T follicular helper cell (primary cell): ENCODE measurements around the gene RPL38.
"Not testable (repeated sequence)": the region's sequence is repeated elsewhere in the genome, so short reads cannot be mapped to it uniquely, and the experiment has no call there.

Source experiments
- DNase-seq: peaks from one replicate; pipeline ENCODE4 v3.0.0-alpha.2; 2020; ENCODE audit warnings: low read depth

RPL38 gene

DNA sequence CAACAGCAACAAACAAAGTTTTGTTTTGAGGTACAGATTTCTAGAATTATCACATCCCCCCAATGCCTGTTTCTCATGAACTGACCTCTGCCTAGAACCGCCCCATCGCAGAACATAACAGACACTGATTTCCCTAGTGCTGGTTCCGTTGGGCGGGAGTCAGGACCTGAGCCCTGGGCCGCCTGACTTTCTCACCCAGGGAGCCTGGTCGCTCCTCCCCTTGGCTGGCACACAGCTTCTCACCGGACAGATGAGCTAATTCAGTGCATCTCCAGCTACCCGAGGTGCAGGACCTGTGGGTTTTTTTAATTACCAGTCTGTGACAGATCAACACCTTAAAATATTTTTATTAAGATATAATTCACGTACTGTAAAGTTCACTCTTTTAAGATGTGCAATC is 20.1 kb upstream of the RPL38 start:
- DNase-seq, result no peak

DNA sequence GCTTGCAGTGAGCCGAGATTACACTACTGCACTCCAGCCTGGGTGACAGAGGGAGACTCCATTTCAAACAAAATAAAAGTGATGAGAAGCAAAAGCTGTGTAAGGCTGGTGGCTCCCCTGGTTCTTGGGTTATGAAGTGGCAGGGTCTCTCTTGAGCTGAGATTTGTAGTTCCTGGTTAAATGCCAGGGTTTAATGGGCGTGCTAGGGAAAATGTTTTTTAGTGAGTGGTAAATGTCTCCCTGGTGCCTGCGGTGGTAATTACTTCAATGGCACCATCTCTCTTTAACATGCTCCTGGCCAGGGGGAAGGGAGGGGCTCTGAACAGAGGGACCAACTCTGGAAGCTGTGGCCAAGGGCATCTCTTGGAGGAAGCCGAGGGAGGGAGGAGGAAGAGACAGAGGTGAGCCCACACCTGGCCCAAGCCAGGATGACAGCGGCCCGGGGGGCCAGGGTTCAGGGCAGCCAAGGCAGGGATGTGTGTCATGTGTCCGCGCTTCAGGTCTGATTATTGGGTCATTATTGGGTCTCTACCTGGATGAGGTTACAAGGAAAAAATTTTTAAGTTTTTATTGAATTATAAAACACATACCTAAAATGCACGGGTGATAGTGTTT is 17.8 kb upstream of the RPL38 start:
- DNase-seq, result no peak

DNA sequence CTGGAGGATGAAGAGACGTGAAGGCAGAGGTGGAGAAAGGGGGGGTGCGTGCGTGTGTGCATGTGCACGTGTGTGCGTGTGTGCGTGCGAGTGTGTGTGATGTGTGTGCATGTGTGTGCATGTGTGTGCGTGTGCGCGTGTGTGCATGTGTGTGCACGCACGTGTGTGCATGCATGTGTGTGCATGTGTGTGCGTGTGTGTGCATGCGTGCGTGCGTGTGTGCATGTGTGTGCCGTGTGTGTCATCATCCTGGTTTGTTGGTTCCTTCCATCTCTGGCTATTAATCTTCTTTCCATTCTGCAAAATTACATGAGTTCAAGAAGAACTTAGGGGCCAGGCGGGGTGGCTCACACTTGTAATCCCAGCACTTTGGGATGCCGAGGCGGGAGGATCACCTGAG is 17.0 kb upstream of the RPL38 start:
- DNase-seq, result no peak

DNA sequence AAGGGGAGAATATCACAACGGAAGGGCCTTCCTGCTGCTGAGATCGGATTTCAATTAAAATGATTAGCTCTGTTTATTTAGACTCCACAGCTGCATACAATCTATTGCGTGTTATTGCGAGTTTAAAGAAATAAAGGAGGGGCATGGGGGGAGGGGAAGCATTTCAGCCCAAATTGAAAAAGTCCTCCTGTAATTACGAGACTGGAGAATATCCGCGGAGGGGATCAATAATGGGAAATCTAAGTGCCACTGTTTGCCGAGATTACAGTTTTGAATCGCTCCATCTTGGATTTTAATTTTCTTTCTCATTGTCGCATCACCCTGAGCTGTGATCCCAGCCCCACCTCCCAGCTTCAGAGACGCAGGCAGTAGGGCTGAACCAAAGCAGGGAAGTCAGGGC is 15.7 kb upstream of the RPL38 start:
- no peak for DNase-seq

DNA sequence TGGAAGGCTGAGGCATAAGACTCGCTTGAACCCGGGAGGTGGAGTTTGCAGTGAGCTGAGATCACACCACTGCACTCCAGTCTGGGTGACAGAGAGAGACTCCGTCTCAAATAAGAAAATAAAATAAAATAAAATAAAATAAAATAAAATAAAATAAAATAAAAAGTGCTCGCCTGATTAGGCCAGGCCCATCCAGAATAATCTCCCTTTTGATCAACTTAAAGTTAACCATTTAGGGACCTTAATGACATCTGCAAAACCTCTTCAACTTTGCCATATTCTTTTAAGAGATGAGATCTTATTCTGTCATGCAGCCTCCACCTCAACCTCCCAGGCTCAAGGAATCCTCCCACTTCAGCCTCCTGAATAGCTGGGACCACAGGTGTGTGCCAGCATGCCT is 14.8 kb upstream of the RPL38 start:
- not testable (repeated sequence) for DNase-seq

DNA sequence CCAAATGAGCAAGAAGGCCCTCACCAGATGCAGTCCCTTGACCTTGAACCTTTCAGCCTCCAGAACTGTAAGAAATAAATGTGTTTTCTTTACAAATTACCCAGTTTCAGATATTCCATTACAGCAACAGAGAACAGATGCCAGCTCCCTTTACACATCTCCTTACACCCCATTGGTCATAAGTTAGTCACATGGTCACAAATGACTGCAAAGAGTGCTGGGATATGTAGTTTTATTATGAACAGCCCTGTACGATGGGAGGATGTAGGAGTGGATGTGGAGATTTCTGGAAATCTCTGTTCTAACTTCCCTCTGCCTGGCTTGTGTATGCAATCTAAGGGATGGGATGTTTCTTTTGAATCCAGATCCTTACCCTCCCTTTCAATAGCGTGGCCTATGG is 13.3 kb upstream of the RPL38 start:
- DNase-seq, result no peak

DNA sequence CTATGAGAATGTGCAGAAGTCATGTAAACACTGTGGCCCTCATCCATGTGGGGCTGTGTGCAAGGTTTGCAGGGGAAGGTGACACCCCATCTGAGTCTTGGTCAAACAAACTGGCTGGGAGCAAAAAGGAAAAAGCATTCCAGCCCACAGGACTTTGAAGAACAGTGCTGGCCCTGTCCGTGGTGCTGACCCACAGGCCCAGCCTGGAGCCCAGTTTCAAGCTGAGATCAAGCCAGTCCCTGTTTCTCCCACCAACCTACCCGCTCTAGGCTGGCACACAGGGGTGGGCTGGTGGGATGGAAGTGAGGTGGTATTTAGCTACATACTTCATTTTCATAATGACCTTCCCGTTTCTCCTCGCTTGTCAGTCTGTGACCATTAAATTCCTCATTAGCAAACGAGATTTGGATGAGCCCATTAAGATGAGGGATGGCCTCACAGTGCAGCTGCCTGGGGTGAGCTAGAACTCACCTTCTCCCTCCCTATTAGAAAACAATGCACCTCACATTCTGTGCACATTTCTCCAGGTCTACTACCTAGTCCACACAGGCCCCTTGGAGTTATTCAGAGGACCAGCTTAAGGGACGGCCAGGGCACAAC is 12.6 kb upstream of the RPL38 start:
- DNase-seq, result no peak

DNA sequence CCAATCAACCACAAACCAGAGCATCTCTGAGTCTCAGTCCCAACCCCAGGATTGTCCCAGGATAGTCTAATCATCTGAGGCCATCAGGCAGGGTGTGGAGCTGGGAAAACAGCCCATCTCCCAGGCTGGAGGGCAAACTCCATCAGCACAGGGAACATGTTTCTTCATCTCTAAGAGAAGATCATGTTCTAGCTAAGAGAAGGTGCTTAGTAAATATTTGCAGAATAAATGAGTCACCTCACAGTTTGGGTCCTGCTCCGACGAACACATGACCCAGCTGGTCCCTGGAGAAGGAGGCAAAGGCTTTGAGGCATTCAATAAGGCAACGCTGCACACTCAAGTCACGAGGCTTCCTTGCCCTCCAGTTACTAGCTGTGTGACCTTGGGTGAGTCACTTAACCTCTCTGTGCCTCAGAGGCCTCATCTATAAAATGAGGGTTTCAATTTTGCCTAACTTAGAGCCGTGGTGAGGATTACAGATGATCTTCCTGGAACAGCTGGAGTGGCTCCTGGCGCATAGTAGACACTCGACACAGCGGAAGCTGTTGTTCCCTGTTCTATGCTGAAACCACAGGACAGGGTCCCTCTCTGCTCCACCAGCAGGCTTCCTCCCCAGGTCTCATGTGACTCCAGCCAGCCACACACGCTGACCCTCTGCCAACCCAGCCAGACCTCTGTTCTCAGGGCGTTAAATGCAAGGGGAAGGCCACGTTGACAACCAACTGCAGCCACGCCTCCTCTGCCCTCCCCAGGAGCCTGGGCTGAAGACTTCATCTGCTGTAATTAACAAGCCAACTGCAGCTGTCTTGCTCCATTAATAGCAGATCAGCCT is 10.3 kb upstream of the RPL38 start:
- no peak for DNase-seq

DNA sequence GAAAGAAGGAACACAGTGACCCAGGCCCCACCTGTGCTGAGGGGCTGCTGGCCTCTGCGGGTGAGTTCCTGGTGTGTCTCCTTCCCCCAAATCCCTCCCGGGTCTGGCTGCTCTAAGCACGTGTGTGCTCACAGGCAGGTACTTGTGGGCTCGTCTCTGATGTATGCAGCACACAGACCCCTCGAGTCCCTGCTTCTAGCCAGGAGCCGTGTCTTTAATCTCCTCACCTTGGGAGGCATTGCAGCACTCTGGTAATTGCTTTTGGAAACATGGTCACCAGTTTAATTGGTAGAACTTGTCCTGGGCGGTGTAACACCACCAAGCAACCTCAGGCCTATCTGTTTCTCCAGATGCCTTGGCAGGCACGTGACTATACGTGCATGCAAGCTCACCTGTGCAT is 8.8 kb upstream of the RPL38 start:
- DNase-seq, result no peak

DNA sequence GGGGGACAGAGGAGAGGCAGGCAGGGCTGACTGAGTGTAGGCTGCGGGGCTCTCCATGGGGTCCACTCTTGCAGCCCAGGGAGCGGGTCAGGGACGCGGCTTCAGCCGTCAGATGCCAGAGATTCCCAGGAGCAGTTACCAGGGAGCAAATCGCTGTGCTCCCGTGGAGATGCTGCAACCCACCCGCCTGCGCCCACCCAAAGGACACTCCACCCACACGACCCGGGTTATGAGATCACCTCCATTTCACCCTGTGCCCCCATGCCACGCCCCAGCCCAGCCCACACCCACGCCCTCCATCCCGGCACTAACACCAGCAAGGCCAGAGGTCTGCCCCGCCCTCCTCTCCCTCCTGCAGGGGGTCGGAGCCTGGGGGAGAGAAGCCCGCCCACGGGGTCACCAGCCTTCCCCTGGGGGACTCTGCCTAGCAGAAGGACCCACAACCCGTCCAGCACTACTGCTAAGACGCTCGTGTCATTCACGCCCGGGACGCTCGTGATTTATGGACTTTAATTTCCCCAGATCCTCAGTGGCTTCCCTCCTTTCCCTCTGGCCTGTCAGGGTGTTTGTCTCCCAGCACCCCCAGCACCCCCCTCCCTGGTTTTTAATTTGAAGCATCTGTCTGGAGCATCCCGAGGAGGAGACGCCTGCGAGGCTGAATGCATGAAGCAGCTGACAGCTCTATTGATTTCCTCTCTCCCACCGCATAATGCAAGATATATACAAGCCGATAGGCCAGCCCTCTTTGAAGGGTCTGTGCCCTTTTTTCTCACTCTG is 6.7 kb upstream of the RPL38 start:
- no peak for DNase-seq

DNA sequence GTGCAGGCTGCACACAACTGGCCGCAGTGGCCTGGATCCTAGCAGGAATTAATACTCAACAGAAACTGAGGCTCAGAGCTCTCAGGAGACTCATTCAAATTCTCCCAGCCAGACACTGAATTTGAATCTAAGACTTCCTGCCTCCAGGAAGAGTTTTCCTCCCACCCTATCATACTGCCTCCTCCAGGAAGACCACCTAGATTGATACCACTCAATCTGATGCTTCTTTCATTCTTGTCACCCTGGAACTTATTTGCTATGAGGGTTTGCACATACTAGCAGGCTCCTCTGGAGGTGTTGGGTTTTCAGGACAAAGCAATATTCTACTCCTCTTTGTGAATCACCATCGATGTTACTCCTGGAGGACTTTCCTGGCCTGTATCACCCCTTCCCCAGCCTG is 5.7 kb upstream of the RPL38 start:
- no peak for DNase-seq

DNA sequence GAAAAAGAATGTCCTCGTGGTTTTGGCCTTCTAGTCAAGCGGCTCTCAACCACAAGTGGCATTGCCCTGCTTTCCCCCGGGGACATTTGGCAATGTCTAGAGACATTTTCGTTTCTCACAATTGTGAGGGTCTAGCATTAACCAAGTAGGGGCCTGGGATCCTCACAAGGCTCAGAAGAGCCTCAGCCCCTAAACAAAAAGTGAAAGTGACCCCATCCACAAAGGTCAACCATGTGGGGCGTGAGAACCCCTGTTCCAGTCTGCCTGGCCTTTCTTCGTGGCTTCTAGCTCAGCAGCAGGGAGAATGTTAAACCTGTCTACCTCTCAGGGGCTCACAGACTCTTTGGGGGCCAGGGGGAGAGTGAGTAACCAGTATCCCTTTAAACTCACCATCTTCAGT is 4.8 kb upstream of the RPL38 start:
- DNase-seq, result no peak

DNA sequence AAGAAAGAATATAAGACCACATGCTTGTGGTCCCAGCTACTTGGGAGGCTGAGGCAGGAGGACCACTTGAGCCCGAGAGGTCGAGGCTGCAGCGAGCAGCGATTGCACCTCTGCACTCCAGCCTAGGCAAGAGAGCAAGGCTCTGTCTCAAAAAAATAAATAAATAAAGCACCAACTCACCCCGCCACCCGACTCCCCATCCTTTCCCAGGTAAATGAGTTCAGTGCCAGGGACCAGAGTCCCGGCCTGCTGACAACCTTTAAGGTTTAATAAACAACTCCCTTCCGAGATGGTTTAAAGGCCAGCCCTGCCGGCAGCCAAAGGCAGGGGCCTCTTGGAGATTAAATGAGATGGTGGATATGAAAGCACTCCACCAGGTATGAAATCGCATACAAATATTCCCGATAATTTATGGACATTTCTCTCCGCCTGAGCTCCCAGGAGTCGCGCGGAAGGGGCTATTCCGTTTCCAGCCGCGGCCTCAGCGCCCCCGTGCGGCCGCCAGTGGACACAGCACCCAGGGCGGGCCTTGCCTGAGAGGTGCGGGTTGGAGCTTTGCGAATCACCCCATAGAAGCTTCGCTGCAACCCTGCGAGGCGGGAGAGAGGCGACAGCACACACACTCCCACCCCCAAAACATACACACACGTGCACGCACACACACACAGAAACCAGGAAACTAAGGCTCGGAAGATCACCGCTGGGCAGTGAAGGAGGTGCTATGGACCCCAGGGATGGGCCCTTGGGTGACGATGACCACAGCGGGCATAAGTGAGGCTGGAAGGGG is 4.0 kb upstream of the RPL38 start:
- peak; percentile 48 for DNase-seq

DNA sequence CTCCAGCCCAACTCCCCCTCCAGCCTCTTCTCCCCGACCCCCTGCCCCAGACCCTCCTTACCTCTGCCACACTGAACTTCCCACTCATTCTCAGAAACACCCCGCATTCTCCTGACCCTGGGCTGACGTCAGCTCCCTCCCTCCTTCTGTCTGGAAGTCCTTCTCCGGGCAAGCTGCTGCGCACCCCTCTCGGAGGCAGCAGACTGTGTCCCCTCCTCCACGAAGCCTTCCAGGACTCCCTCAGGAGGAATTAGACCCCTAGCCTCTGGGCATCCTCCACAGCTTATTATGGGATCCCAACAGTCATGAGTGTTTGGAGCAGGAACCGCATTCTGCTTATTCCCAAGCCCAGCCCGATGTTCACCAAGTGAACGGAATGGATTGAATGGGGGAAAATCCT is 3.4 kb upstream of the RPL38 start:
- no peak for DNase-seq

DNA sequence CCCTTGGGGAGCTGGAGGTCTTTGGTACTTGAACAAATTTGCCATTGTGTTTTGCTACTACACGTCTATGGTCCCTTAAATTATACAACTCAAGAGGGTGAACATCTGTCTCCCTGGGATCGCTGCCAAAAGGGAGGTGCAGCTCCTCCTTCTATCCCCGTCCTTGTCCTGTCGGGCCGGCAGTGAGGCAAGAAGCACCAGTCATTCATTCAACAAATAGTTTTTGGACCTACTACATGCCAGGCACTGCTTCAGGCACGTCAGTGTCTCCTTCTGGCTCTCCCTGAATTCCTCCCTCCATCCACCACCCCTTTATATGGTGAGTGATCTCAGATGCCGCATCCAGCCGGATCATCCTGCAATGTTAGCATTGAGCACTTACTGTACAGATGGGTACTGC is 2.2 kb upstream of the RPL38 start:
- DNase-seq, result no peak

DNA sequence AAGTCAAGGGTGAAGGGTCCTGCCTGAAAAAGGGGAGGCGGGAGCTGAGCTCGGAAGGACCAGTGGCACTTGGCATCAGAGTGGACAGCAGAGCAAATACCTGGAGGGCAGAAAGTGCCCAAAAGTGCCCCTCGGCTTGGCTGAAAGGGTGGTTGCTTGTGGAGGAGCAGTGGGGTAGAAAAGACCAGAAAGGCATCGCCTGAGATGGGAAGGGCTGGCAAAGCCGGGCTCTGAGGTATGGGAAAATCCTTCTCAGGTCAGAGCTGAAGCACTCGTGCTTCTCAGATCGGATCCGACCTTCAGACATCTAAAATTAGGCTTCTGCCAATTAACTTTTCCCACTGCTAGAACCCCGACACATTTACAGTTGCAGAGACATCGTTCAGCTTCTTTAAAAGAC is 1.5 kb upstream of the RPL38 start:
- no peak for DNase-seq

DNA sequence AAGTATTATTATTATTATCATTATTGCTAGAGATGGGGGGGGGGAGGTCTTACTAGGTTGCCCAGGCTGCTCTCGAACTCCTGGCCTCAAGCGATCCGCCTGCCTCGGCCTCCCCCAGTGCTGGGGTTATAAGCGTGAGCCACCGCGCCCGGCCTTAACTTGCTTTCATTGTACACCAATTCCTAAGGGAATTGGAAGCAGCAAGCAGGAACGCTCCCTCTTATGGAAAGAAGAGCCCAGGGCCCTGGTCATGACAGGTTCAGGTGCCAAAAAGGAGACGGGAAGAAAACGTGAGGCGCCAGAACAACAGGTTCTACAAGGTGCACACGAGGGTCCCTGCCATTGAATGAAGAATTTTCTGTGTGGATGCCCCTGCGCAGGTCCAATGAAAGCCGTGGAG is 540 bp upstream of the RPL38 start:
- no peak for DNase-seq

DNA sequence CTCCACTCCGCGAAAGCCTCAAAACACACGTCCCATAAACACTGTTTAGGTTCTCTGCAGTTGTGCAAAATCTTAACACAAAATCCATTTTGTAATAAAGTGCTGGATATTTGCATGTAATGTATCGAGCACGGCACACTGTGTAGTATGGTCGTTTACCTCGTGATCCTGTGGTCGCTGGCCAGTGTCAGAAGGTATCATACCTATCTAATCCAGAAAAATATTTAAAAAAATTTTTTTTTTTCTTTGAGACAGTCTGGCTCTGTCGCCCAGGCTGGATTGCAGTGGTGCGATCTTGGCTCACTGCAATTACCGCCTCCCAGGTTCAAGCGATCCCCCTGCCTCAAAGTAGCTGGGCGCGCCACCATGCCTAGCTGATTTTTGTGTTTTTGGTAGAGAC is 996 bp downstream of the RPL38 start:
- DNase-seq, result no peak

DNA sequence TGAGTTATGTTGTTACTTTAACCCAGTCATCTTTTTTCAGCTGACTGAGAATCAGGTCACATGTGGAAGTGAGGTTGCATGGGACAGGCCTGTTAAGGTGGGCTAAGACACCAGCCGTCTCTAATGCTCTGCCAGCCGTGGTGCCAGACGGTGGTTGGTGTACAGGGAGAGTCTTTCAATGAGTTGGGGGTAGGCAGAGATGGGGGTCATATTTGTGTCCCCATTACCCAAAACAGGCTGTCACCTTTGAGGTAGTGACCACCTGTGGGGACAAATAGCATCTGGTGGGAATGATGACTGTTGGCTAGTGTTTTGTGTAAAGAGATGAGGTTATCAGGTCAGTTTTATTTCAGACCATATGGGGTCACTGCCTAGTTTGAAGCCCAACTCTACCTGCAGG is 1.8 kb downstream of the RPL38 start:
- no peak for DNase-seq

DNA sequence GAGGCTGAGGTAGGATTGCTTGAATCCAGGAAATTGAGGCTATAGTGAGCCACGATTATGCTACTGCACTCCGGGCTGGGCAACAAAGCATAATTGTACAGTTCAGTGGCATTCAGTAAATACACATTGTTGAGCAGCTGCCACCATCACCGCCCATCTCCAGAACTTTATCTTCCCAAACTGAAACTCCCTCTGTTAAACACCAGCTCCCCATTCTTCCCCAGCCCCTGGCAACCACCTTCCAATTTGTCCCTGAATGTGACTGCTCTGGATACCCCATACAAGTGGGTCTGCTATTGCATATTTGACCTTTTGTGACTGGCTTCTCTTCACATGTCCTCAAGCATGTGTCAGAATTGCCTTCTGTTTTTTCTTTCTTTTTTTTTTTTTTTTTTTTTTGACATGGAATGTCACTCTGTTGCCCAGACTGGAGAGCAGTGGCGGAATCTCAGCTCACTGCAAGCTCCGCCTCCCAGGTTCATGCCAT is 2.9 kb downstream of the RPL38 start:
- no peak for DNase-seq
